SU-DHL-6 (cell line): ENCODE data around the gene DPY19L1.

ENCODE experiments used
- CTCF ChIP-seq: fragments of 200-600 bp; sonication (generic); IDR thresholded peaks from one replicate; pipeline ENCODE4 v1.5.1; 2017; ENCODE audit warnings: antibody characterized with exemption, mild to moderate bottlenecking, low read length, moderate library complexity; ENCODE audit not compliant: insufficient read depth, poor library complexity, severe bottlenecking
- EZH2phosphoT487 ChIP-seq: fragments of 200-600 bp; sonication (generic), shearing (Covaris generic); conservative IDR thresholded peaks from 2 replicates; pipeline ENCODE4 v1.6.1; 2018; ENCODE audit warnings: mild to moderate bottlenecking, antibody characterized with exemption, low read length, moderate library complexity, mixed read lengths

- no peak for TF ChIP-seq CTCF
- TF ChIP-seq EZH2phosphoT487, result no peak
Measured at GRCh38 chr7:35025369-35025870, 11.9 kb downstream of the DPY19L1 start.
